ENCODE measurements around the gene DAPK2. TPM values are rescaled to one million over a fixed set of nuclear protein-coding genes. Genes with fewer than 3 reads are reported as not detected.

DAPK2 gene
- total and polyA plus RNA-seq, 2 donors (not counting 1 experiment from before 2014, with no cell fraction given) = 14.4 to 21.4 TPM

DNA sequence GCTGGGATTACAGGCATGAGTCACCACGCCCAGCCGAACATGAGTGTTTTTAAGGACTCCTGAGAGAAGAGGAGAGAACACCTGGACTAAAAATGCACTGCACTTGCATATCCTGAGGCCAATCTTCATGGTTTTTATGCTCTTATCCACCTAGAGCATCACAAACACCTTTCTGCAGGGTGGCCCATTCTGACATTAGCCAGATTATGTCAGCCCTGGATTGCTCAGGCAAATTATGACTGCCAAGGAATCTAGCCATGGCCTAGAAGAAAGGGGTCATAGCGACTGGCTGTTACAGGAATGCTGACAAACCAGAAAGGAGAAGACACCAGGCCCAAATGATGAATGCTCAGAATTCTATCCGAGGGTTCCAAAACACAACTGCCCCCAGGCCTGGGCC, 171.7 kb downstream of the DAPK2 start:
- Histone ChIP-seq H3K9ac (ENCODE audit: insufficient read depth, low read length) (no peak overlapping the region), H3K9me3 (ENCODE audit: control insufficient read depth, insufficient read depth, low read depth, low read length) (no peaks in the 10 kb centered on the region), H3K36me3 (ENCODE audit: control insufficient read depth, insufficient read depth, low read length) (no peaks in the 10 kb centered on the region), H3K27ac (ENCODE audit: insufficient read depth, low read length) (no peak overlapping the region), H4K20me1 (ENCODE audit: control insufficient read depth, extremely low read depth, insufficient read depth, low read length) (no peaks in the 10 kb centered on the region), H2AFZ (ENCODE audit: low read length) (no peak overlapping the region), H3K27me3 (ENCODE audit: control insufficient read depth, insufficient read depth, low read length) (peaks cover 4% of the 10 kb centered on the region), H3K4me2 (ENCODE audit: extremely low read depth, insufficient read depth, low read length) (no peak overlapping the region), H3K4me1 (ENCODE audit: control insufficient read depth, extremely low read depth, insufficient read depth, low read length) (no peaks in the 10 kb centered on the region), H3K4me3 (replicated peaks in 1 of 4; ENCODE audit: control extremely low read depth in 1 of 4, insufficient read depth in 1 of 4, low read depth in 3 of 4, low read length in 4 of 4) (no peak overlapping the region), H3K79me2 (ENCODE audit: control insufficient read depth, insufficient read depth, low read length) (no peaks in the 10 kb centered on the region)
- no peak for TF ChIP-seq EZH2 (IDR thresholded peaks at IDR 0.05; ENCODE audit: low read length, missing control alignments)
- TF ChIP-seq, protein P1, sequence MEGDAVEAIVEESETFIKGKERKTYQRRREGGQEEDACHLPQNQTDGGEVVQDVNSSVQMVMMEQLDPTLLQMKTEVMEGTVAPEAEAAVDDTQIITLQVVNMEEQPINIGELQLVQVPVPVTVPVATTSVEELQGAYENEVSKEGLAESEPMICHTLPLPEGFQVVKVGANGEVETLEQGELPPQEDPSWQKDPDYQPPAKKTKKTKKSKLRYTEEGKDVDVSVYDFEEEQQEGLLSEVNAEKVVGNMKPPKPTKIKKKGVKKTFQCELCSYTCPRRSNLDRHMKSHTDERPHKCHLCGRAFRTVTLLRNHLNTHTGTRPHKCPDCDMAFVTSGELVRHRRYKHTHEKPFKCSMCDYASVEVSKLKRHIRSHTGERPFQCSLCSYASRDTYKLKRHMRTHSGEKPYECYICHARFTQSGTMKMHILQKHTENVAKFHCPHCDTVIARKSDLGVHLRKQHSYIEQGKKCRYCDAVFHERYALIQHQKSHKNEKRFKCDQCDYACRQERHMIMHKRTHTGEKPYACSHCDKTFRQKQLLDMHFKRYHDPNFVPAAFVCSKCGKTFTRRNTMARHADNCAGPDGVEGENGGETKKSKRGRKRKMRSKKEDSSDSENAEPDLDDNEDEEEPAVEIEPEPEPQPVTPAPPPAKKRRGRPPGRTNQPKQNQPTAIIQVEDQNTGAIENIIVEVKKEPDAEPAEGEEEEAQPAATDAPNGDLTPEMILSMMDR (conservative IDR thresholded peaks at IDR 0.05 in 1 of 2, IDR thresholded peaks at IDR 0.05 in 1 of 2; ENCODE audit: low read depth in 1 of 2, low read length in 2 of 2) = no peak
- DNase-seq (ENCODE audit: low read depth in 2 of 2) = no peak

- Histone ChIP-seq H3K4me2 (ENCODE audit: extremely low read depth, insufficient read depth, low read length) (no peak overlapping the region), H3K27me3 (ENCODE audit: control insufficient read depth, insufficient read depth, low read length) (peaks cover 4% of the 10 kb centered on the region), H3K4me3 (replicated peaks in 1 of 4; ENCODE audit: control extremely low read depth in 1 of 4, insufficient read depth in 1 of 4, low read depth in 3 of 4, low read length in 4 of 4) (no peak overlapping the region), H3K9ac (ENCODE audit: insufficient read depth, low read length) (no peak overlapping the region), H3K9me3 (ENCODE audit: control insufficient read depth, insufficient read depth, low read depth, low read length) (no peaks in the 10 kb centered on the region), H4K20me1 (ENCODE audit: control insufficient read depth, extremely low read depth, insufficient read depth, low read length) (no peaks in the 10 kb centered on the region), H2AFZ (ENCODE audit: low read length) (no peak overlapping the region), H3K79me2 (ENCODE audit: control insufficient read depth, insufficient read depth, low read length) (no peaks in the 10 kb centered on the region), H3K27ac (ENCODE audit: insufficient read depth, low read length) (no peak overlapping the region), H3K36me3 (ENCODE audit: control insufficient read depth, insufficient read depth, low read length) (no peaks in the 10 kb centered on the region), H3K4me1 (ENCODE audit: control insufficient read depth, extremely low read depth, insufficient read depth, low read length) (no peaks in the 10 kb centered on the region)
- DNase-seq (ENCODE audit: low read depth in 2 of 2) = peak in 1 of 2 donors; percentile 70
- TF ChIP-seq, protein P1 (conservative IDR thresholded peaks at IDR 0.05 in 1 of 2, IDR thresholded peaks at IDR 0.05 in 1 of 2; ENCODE audit: low read depth in 1 of 2, low read length in 2 of 2) = no peak
- no peak for TF ChIP-seq EZH2 (IDR thresholded peaks at IDR 0.05; ENCODE audit: low read length, missing control alignments)
Measured at GRCh38 chr15:63872759-63873510, 173.3 kb downstream of the DAPK2 start.

DNA sequence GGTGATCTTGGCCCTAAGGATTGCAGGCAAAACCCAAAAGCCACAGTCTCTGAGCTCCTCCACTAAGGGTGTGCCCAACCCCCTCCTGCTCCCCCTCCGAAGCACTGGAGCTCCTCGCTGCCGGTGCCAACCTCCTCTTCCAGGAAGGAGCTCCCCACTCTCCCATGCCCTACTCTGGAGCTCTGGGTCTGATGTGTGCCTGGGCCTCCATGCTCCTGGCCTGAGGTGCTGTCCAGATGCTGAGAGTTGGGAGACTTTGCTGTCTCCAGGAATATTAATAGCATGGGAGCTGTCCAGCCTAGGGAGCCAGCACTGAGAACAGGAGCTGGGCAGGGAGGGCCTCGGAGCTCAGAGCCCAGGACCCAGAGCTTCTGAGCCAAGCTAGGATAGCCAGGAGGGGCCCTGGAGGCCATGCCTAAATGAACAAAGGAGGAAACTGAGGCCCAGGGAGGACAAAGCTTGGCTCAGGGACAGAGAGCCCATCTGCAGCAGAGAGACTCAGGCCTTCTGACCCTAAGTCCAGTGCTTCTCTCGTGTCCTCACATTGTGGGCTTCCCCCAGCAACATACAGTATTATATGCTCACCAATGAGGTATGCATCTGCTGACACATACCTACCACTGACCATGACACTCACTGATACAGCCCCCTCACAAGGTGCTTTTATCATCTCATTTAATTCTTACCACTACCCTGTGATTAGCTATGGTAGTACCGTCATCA, 175.6 kb downstream of the DAPK2 start:
- Histone ChIP-seq H3K4me3 (replicated peaks in 1 of 4; ENCODE audit: control extremely low read depth in 1 of 4, insufficient read depth in 1 of 4, low read depth in 3 of 4, low read length in 4 of 4) (no peak overlapping the region), H3K4me2 (ENCODE audit: extremely low read depth, insufficient read depth, low read length) (no peak overlapping the region), H2AFZ (ENCODE audit: low read length) (no peak overlapping the region), H3K9me3 (ENCODE audit: control insufficient read depth, insufficient read depth, low read depth, low read length) (no peaks in the 10 kb centered on the region), H4K20me1 (ENCODE audit: control insufficient read depth, extremely low read depth, insufficient read depth, low read length) (no peaks in the 10 kb centered on the region), H3K79me2 (ENCODE audit: control insufficient read depth, insufficient read depth, low read length) (no peaks in the 10 kb centered on the region), H3K4me1 (ENCODE audit: control insufficient read depth, extremely low read depth, insufficient read depth, low read length) (no peaks in the 10 kb centered on the region), H3K27me3 (ENCODE audit: control insufficient read depth, insufficient read depth, low read length) (peaks cover 4% of the 10 kb centered on the region), H3K9ac (ENCODE audit: insufficient read depth, low read length) (no peak overlapping the region), H3K27ac (ENCODE audit: insufficient read depth, low read length) (no peak overlapping the region), H3K36me3 (ENCODE audit: control insufficient read depth, insufficient read depth, low read length) (no peaks in the 10 kb centered on the region)
- TF ChIP-seq, protein P1 (conservative IDR thresholded peaks at IDR 0.05 in 1 of 2, IDR thresholded peaks at IDR 0.05 in 1 of 2; ENCODE audit: low read depth in 1 of 2, low read length in 2 of 2) = no peak
- TF ChIP-seq EZH2 (IDR thresholded peaks at IDR 0.05; ENCODE audit: low read length, missing control alignments) = no peak
- DNase-seq (ENCODE audit: low read depth in 2 of 2) = peak; percentile 81 to 82

All from fibroblast of lung (primary cell).